Stimulated activated CD4-positive, alpha-beta T cell treated with anti-CD3 and anti-CD28 coated beads, Interleukin-12 subunit alpha, Interleukin-12 subunit beta, amount 100 ng/mL, for 4 hours (primary cell): ENCODE results near the gene CAND1.
"Not testable (repeated sequence)": the region's sequence is repeated elsewhere in the genome, so short reads cannot be mapped to it uniquely, and the experiment has no call there.

Source experiments
- DNase-seq: peaks from one replicate; pipeline ENCODE4 v3.0.0-alpha.2; 2020

Gene CAND1

DNA sequence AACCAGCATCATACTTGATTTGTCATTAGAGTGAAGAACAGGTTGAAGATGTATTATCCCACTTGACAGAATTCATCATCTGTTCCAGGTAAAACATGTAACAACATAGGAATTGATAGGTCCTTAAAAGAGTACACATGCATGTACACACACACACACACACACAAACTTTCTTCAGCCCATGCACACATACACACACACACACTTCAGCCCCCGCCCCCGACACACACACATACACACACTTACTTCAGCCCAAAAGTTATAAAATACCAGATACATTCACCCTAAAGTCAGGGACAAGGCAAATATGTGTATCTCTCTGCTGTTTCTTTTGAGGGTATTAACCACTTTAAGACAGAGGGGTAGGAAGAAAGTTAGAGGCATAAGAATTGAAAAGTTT is 15.4 kb downstream of the CAND1 start:
- DNase-seq = no peak

DNA sequence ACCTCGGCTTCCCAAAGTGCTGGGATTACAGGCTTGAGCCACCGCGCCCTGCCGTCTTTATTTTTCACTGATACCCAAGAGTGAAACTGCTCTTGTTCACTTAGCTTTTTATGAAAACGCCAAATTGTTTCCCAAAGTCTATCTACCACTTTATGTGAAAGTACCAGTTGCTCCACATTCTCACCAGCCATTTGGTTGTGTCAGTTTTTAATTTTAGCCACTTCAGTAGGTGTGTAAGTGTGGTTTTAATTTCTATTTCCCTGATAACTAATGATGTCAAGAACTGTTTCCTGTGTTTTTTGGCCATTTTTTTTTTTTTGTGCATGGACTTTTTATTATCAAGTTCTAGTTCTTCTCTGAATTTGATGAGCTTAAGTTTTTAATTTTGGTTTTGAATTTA is 17.1 kb downstream of the CAND1 start:
- DNase-seq = no peak

DNA sequence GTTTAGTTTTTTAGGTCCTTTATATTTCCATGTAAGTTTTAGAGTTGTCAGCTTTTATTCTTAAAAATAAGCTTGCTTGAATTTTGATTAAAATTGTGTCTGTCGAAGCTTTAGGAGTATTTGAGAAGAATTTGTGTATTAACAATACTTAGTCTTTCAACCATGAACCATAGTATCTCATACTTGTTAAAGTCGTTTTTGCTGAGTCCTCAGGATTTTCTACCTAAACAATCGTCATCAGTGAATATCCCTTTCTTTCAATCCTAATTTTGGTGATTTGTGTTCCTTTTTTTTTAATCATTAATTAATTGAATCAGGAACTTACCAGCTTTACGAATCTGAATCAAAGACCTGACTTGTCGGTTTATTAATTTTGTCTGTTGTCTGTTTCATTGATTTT is 18.2 kb downstream of the CAND1 start:
- no peak for DNase-seq

GRCh38 chr12:67288561-67288960 is 19.4 kb downstream of the CAND1 start:
- no peak for DNase-seq

GRCh38 chr12:67290378-67290777 is 21.2 kb downstream of the CAND1 start:
- DNase-seq = no peak

DNA sequence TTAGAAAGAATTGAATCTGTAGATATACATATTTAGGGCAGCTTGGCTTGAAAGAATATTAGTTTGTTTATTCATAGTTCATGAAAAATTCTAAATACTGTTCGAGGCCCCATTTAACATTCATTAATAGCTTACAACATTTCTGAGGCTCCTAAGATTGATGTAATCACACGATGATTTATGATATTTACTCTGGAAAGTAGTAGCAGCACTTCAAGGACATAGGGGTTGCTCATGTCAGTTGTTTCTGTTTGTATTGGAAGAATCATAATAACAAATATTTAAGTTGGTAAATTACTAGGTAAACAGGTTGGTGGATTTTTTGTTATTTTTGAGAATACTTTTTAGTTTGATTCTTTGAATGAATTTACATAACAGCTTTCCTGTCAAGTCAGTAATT is 30.4 kb downstream of the CAND1 start:
- DNase-seq = no peak

DNA sequence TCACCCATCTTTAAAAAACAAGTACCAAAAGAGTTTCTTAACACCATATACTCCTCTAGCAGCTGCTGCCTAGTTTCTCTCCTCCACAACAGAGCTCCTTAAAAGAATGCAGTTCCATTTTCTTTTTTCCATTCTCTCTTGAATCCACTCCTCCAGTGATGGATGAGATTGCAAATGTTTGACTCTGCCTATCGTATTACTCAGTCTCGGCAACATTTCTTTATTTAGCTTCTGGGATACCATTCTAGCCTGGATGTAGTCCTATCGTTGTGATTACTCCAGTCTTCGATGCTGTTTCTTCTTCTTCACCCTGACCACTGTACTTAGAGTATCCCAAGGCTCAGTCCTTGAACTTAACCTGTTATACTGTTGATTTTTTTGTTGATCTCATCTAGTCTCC is 30.8 kb downstream of the CAND1 start:
- no peak for DNase-seq

- DNase-seq = no peak
Measured at GRCh38 chr12:67302162-67302561, 33.0 kb downstream of the CAND1 start.

- DNase-seq = no peak
Measured at GRCh38 chr12:67305544-67305943, 36.4 kb downstream of the CAND1 start.

GRCh38 chr12:67306712-67307111 is 37.6 kb downstream of the CAND1 start:
- no peak for DNase-seq

- no peak for DNase-seq
Measured at GRCh38 chr12:67315661-67316060, 46.5 kb downstream of the CAND1 start.

DNA sequence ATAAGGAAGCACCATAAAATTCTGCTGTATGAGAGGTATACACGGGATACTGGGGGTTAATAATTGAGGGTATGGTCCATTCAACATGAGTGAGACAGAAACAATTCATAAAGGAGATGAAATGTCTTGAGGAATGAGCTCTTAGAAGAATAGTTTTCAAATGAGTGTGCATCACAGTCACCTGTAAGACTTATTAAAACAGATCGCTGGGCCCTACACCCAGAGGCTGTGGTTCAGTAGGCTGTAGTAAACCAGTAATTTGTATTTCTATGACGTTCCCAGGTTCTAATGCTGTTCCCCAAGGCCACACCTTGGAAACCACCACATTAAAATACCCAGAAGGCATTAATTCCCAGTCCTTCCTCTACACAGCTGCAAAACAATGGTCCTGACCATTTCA is 49.6 kb downstream of the CAND1 start:
- DNase-seq = no peak

- DNase-seq = no peak
Measured at GRCh38 chr12:67319936-67320335, 50.8 kb downstream of the CAND1 start.

DNA sequence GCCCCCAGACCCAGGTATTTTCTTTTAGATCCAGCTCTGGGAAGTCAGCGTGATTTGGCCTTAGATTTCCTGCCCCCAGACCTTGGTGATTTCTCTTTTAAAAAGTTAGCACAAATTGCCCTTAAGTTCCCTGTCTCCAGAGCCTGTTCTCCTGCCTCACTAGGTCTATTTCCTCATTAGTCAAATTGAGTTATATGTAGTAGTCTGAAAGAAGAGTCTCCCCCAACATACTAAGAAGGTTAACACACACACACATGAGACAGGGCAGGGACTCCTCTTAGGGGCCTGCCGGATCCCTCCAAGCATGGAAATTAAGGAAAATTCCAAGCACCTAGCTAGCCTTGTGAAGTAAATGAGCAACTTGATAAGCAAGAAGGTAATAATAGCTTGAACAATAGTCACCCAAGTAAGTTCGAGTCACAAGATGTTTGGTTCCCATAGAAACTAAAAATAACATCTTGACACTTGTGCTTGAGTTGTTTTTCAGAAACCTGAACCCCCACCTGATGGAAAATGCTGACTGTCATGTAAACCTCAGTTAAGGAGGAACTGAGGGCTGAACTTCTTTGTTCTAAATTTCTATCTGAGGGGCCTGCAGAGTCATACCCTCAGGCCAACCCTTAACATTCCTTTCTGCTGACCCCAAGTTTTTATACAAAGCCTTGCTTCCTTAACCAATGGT is 51.6 kb downstream of the CAND1 start:
- no peak for DNase-seq

DNA sequence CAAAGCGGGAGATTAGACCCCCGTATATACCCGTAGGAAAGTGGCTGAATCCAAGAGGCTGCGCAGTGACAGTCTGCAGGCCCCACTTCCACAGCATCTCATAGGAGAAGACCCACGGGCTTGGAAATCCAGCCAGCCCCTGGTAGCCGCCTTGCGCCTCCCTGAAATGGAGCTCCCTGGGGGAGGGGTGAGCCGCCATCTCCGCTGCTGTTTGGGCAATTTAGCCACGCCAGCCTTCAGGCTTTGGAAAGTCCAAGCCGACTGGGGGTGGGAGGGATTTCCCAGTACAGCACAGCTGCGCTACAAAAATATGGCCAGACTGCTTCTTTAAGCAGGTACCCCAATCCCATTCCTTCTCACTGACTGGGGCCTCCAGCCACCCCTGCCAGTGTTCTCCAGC is 53.4 kb downstream of the CAND1 start:
- DNase-seq = no peak

DNA sequence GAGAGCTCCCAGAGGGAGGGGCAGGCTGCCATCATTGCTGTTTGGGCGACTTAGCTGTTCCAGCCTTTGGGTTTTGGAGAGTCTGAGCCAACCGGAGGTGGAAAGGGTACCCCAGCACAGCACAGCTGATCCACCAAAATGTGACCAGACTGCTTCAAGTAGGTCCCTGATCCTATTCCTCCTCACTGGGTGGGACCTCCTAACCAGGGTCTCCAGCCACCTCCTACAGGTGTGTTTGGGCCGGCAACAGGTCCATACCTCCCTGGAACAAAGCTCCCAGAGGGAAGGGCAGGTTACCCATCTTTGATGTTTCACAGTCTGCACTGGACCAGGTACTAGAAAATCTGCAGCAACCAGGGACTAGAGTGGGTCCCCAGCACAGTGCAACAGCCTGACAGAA is 53.8 kb downstream of the CAND1 start:
- no peak for DNase-seq

DNA sequence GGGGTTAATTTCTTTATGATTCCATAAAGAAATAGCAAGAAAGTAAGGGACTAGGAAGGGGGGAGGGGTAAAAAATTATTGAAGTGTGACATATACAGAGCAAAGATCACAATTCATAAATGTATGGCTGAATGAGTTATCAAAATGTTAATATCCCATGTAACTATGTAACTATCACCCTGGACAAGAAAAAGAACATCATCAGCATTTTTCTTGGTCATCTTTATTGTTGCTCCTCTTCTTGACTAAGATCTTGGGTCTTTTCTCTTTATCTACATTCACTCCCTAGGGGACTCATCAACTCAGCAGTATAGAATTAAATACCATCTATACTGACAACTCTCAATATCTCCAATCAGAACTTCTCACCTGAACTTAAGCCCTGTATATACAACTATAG is 57.5 kb downstream of the CAND1 start:
- DNase-seq = no peak

DNA sequence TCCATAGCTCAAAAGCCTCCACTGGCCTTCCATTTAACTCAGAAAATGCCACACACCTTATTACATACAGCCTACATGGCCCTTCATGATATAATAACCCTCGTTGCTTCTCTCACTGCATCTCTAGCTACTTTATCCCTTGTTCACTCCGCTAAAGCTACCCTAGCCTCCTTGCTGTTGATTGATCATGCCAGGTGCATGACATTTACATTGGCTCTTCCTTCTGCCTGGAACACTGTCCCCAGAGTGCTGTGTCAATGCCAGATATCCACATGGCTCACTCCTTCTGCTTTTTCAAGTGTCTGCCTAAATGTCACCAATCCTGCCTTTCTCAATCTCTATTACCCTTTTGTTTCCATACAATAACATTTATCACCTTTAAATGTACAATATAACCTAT is 58.3 kb downstream of the CAND1 start:
- no peak for DNase-seq

DNA sequence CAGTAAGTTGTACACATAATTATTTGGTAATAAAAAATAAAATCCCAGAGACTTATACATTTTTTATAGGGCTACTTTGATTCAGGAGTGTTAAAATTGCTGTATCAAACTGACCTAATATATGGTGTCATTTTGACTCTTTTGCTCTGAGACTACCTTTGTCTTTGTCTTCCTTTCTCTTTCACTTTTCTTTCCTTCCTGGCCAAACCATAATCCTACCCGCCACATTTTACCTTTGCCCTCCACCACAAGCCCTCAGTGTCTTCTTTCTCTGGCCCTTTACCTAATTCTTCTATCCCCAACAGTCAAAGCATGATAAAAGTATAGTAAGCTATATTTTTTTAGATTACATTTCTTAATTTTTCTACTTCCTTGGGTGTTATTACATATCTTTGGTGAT is 62.0 kb downstream of the CAND1 start:
- DNase-seq = no peak

DNA sequence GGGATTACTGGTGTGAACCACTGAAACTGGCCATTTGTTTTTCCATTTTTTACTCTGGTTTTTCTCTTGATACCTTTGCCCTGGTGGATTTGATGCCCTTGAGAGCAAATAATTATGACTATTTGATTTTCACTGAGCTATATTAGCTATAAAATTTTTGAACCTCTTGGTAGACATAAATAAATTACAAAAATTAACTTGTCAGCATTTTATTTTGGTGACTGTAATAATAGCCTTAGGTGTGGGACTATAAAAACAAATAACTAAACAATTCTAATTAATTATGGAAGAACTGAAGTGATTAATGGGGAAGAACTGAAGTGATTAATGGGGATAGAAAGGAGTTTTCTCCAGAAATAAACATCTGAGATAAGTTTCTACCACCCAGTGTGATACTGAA is 62.7 kb downstream of the CAND1 start:
- no peak for DNase-seq

DNA sequence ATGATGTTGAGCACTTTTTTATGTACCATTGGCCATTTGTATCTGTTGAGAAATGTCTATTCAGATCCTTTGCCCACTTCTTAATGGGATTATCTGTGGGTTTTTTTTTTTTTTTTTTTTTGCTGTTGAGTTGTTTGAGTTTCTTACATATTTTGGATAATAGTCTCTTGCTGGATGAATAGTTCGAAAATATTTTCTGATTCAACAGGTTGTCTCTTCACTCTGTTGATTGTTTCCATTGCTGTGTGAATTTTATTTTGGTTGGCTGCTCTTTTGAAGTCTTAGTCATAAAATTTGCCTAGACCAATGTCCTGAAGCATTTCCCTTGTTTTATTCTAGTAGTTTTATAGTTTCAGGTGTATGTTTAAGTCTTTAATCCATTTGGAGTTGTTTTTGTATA is 64.5 kb downstream of the CAND1 start:
- DNase-seq = no peak

DNA sequence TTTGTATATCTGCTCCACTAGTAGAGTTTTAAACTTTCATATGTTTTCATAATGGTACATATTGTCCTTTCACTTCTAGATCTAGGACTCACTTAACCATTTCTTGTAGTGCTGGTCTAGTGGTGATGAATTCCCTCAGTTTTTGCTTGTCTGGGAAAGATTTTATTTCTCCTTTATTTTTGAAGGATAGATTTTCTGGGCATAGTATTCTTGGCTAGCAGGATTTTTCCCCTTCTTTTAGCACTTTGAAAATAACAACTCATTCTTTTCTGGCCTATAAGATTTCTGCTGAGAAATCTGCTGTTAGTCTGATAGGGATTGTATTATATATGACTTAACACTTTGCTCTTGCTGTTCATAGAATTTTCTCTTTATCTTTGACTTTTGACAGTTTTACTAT is 69.3 kb downstream of the CAND1 start:
- no peak for DNase-seq

DNA sequence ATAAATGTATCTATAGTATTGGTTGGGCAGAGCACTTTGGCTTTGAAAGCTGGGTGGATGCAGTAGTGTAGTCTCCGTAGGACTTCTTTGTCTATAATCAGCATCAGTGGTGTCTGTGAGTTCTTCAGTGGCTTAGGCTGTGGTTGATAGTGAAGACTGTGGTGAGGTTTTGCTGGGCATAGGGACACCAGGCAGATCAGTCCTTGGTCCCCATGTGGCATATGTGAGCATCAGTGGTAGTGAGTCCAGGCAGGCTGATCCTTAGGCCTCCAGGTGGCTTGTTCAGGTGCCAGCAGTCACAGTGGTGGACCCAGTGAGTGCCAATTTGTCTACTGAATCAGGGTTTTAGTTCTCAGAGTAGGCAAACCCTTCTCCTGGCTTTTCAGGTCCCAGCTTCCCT is 70.4 kb downstream of the CAND1 start:
- no peak for DNase-seq

GRCh38 chr12:67341086-67341485 is 71.9 kb downstream of the CAND1 start:
- not testable (repeated sequence) for DNase-seq

GRCh38 chr12:67344979-67345710 is 76.0 kb downstream of the CAND1 start:
- DNase-seq = no peak
